ENCODE measurements around the gene OR11H6.
"Not testable (repeated sequence)": the region's sequence is repeated elsewhere in the genome, so short reads cannot be mapped to it uniquely, and the experiment has no call there.

Gene OR11H6, protein sequence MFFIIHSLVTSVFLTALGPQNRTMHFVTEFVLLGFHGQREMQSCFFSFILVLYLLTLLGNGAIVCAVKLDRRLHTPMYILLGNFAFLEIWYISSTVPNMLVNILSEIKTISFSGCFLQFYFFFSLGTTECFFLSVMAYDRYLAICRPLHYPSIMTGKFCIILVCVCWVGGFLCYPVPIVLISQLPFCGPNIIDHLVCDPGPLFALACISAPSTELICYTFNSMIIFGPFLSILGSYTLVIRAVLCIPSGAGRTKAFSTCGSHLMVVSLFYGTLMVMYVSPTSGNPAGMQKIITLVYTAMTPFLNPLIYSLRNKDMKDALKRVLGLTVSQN

GRCh38 chr14:20223410-20223809 is at the start of gene OR11H6:
OR11H6 (plus strand) TSS chr14:20223710; CDS start chr14:20223710, 0 bp downstream.
- Histone ChIP-seq H3K27ac (ENCODE audit: low read length) (no peak within 1 kb of the TSS), H3K4me3 (ENCODE audit: low read length) (no peak within 1 kb of the TSS), H3K4me1 (ENCODE audit: insufficient read depth, low read length) (no peaks in the 10 kb centered on the region), H3K27me3 (ENCODE audit: insufficient read depth, low read length) (no peaks in the 10 kb centered on the region), H3K36me3 (ENCODE audit: insufficient read depth, low read depth, low read length) (no peaks in the 10 kb centered on the region), H3K9me3 (ENCODE audit: insufficient read depth, low read depth, low read length) (peaks cover 78% of the 10 kb centered on the region), H3K9ac (ENCODE audit: low read depth, low read length) (no peak within 1 kb of the TSS)

- H3K4me1 ChIP-seq (ENCODE audit: insufficient read depth, low read length); H3K9ac ChIP-seq (ENCODE audit: low read depth, low read length); H3K27me3 ChIP-seq (ENCODE audit: insufficient read depth, low read length); H3K27ac ChIP-seq (ENCODE audit: low read length); H3K36me3 ChIP-seq (ENCODE audit: insufficient read depth, low read depth, low read length); H3K4me3 ChIP-seq (ENCODE audit: low read length): not testable (repeated sequence)
- H3K9me3 ChIP-seq (ENCODE audit: insufficient read depth, low read depth, low read length) = peaks cover 64% of the 10 kb centered on the region
These were observed 49.3 kb upstream of the OR11H6 start for GRCh38 chr14:20174205-20174604.

GRCh38 chr14:20176330-20176729 is 47.2 kb upstream of the OR11H6 start:
- Histone ChIP-seq H3K4me1 (ENCODE audit: insufficient read depth, low read length) (no peaks in the 10 kb centered on the region), H3K36me3 (ENCODE audit: insufficient read depth, low read depth, low read length) (no peaks in the 10 kb centered on the region), H3K9me3 (ENCODE audit: insufficient read depth, low read depth, low read length) (peaks cover 68% of the 10 kb centered on the region), H3K4me3 (ENCODE audit: low read length) (no peak overlapping the region), H3K27ac (ENCODE audit: low read length) (no peak overlapping the region), H3K9ac (ENCODE audit: low read depth, low read length) (no peak overlapping the region), H3K27me3 (ENCODE audit: insufficient read depth, low read length) (no peaks in the 10 kb centered on the region)

DNA sequence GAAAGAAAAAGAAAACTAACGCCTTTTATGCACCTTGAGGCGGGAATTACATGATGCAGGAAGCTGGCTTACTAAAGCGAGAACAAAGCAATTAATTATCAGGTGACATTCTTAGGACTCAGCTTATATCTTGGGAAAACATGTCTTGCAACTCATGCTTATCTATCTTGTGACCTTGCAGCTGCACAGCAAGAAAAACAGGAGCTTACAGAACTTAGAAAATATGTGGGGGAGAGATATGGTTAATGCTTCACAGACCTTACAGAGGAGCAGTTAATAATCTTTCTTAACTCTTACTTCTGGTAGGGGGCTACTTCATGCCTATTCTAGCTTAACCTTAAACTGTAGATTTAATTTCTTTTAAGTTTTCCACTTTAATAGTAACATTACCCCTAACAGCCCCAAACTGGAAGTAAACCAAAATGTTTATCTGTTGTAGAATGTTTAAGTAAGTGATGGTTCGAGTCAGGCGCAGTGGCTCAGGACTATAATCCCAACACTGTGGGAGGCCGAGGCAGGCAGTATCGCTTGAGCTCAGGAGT is 46.0 kb upstream of the OR11H6 start:
- Histone ChIP-seq H3K27ac (ENCODE audit: low read length) (no peak overlapping the region), H3K9ac (ENCODE audit: low read depth, low read length) (no peak overlapping the region), H3K27me3 (ENCODE audit: insufficient read depth, low read length) (no peaks in the 10 kb centered on the region), H3K4me3 (ENCODE audit: low read length) (no peak overlapping the region), H3K4me1 (ENCODE audit: insufficient read depth, low read length) (no peaks in the 10 kb centered on the region), H3K9me3 (ENCODE audit: insufficient read depth, low read depth, low read length) (peaks cover 75% of the 10 kb centered on the region), H3K36me3 (ENCODE audit: insufficient read depth, low read depth, low read length) (no peaks in the 10 kb centered on the region)

- Histone ChIP-seq H3K4me1 (ENCODE audit: insufficient read depth, low read length) (no peaks in the 10 kb centered on the region), H3K9ac (ENCODE audit: low read depth, low read length) (no peak overlapping the region), H3K36me3 (ENCODE audit: insufficient read depth, low read depth, low read length) (no peaks in the 10 kb centered on the region), H3K4me3 (ENCODE audit: low read length) (no peak overlapping the region), H3K9me3 (ENCODE audit: insufficient read depth, low read depth, low read length) (peaks cover 80% of the 10 kb centered on the region), H3K27me3 (ENCODE audit: insufficient read depth, low read length) (no peaks in the 10 kb centered on the region), H3K27ac (ENCODE audit: low read length) (no peak overlapping the region)
These were observed 44.3 kb upstream of the OR11H6 start for GRCh38 chr14:20179218-20179617.

- Histone ChIP-seq H3K9me3 (ENCODE audit: insufficient read depth, low read depth, low read length) (peaks cover 85% of the 10 kb centered on the region), H3K27me3 (ENCODE audit: insufficient read depth, low read length) (no peaks in the 10 kb centered on the region), H3K4me3 (ENCODE audit: low read length) (no peak overlapping the region), H3K27ac (ENCODE audit: low read length) (no peak overlapping the region), H3K9ac (ENCODE audit: low read depth, low read length) (no peak overlapping the region), H3K4me1 (ENCODE audit: insufficient read depth, low read length) (no peaks in the 10 kb centered on the region), H3K36me3 (ENCODE audit: insufficient read depth, low read depth, low read length) (no peaks in the 10 kb centered on the region)
These were observed 43.6 kb upstream of the OR11H6 start for GRCh38 chr14:20179880-20180279.

DNA sequence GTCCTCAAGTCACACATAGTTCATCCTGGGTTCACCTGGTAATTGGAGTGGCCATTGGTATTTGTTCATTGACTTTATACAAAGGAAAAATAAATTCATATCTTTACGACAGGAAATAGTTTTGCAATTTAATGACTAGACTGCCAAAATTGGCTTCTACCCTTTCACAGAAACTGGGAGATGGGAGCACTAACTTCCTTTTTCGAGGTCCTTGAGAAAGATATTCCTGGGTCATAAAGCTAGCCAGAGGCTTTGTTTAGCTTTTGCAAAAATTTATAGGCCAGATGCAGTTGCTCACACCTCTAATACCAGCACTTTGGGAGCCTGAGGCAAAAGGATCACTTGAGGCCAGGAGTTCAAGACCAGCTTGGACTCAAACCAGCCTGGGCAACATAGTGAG is 43.0 kb upstream of the OR11H6 start:
- no peak overlapping the region for H3K9ac ChIP-seq (ENCODE audit: low read depth, low read length)
- no peak overlapping the region for H3K4me3 ChIP-seq (ENCODE audit: low read length)
- H3K9me3 ChIP-seq (ENCODE audit: insufficient read depth, low read depth, low read length) = peaks cover 84% of the 10 kb centered on the region
- no peak overlapping the region for H3K27ac ChIP-seq (ENCODE audit: low read length)
- H3K27me3 ChIP-seq (ENCODE audit: insufficient read depth, low read length) = no peaks in the 10 kb centered on the region
- no peaks in the 10 kb centered on the region for H3K36me3 ChIP-seq (ENCODE audit: insufficient read depth, low read depth, low read length)
- no peaks in the 10 kb centered on the region for H3K4me1 ChIP-seq (ENCODE audit: insufficient read depth, low read length)

GRCh38 chr14:20184181-20184580 is 39.3 kb upstream of the OR11H6 start:
- H3K36me3 ChIP-seq (ENCODE audit: insufficient read depth, low read depth, low read length) = no peaks in the 10 kb centered on the region
- no peak overlapping the region for H3K27ac ChIP-seq (ENCODE audit: low read length)
- H3K4me1 ChIP-seq (ENCODE audit: insufficient read depth, low read length) = no peaks in the 10 kb centered on the region
- no peak overlapping the region for H3K4me3 ChIP-seq (ENCODE audit: low read length)
- H3K9ac ChIP-seq (ENCODE audit: low read depth, low read length) = no peak overlapping the region
- no peaks in the 10 kb centered on the region for H3K27me3 ChIP-seq (ENCODE audit: insufficient read depth, low read length)
- peaks cover 86% of the 10 kb centered on the region for H3K9me3 ChIP-seq (ENCODE audit: insufficient read depth, low read depth, low read length)

DNA sequence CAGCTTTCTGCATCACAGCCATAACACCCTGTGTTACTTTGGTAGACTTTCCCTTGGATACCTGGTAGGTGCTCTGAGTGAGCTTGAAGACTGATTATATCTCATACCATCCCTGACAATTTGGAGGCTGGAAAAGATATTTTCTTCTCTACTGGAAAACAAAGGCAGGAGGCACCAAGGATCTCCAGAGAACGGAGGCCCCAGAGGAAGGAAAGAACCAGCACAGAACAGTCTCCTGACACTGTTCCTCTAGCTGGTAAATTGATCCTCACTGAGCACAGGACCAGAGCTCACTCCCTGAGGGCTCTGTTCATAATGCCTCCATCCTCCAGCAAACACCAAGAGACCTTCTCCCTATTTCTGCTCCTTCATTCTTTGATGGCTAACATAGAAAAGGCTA is 32.9 kb upstream of the OR11H6 start, which contains the start of gene OR11G2:
TSS of gene OR11G2 (plus strand) at position 301 of the 400 bp plus-strand sequence. CDS start 6,542 bp downstream, outside the sequence.
- H3K27me3 ChIP-seq (ENCODE audit: insufficient read depth, low read length) = no peaks in the 10 kb centered on the region
- H3K9ac ChIP-seq (ENCODE audit: low read depth, low read length) = no peak within 1 kb of the TSS
- no peak within 1 kb of the TSS for H3K4me3 ChIP-seq (ENCODE audit: low read length)
- no peaks in the 10 kb centered on the region for H3K4me1 ChIP-seq (ENCODE audit: insufficient read depth, low read length)
- H3K36me3 ChIP-seq (ENCODE audit: insufficient read depth, low read depth, low read length) = no peaks in the 10 kb centered on the region
- no peak within 1 kb of the TSS for H3K27ac ChIP-seq (ENCODE audit: low read length)
- peaks cover 92% of the 10 kb centered on the region for H3K9me3 ChIP-seq (ENCODE audit: insufficient read depth, low read depth, low read length)

DNA sequence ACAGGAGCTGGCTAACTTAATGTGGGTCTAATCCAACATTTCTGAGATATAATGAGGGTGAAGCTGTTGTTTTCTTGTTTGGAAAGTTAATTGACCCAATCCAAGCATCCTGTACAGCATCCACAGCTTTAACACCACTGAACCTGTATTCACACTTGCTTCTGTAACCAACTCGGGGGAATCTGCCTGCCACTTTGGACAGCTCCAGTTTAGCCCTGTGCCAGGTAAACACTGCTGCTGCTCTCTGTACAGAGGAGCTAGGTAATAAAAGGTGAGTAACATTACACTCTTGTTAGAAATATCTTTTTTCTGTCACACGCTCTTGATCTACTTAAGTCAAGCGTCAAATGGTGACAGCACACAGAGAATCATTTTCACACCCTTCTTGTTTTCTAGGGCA is 32.1 kb upstream of the OR11H6 start:
- H3K4me3 ChIP-seq (ENCODE audit: low read length) = no peak overlapping the region
- no peak overlapping the region for H3K9ac ChIP-seq (ENCODE audit: low read depth, low read length)
- H3K27me3 ChIP-seq (ENCODE audit: insufficient read depth, low read length) = no peaks in the 10 kb centered on the region
- H3K9me3 ChIP-seq (ENCODE audit: insufficient read depth, low read depth, low read length) = peaks cover 92% of the 10 kb centered on the region
- H3K36me3 ChIP-seq (ENCODE audit: insufficient read depth, low read depth, low read length) = no peaks in the 10 kb centered on the region
- H3K4me1 ChIP-seq (ENCODE audit: insufficient read depth, low read length) = no peaks in the 10 kb centered on the region
- no peak overlapping the region for H3K27ac ChIP-seq (ENCODE audit: low read length)

- peaks cover 89% of the 10 kb centered on the region for H3K9me3 ChIP-seq (ENCODE audit: insufficient read depth, low read depth, low read length)
- H3K9ac ChIP-seq (ENCODE audit: low read depth, low read length) = no peak overlapping the region
- no peaks in the 10 kb centered on the region for H3K4me1 ChIP-seq (ENCODE audit: insufficient read depth, low read length)
- H3K36me3 ChIP-seq (ENCODE audit: insufficient read depth, low read depth, low read length) = no peaks in the 10 kb centered on the region
- no peak overlapping the region for H3K27ac ChIP-seq (ENCODE audit: low read length)
- no peaks in the 10 kb centered on the region for H3K27me3 ChIP-seq (ENCODE audit: insufficient read depth, low read length)
- no peak overlapping the region for H3K4me3 ChIP-seq (ENCODE audit: low read length)
These were observed 29.4 kb upstream of the OR11H6 start for GRCh38 chr14:20194101-20194500.

DNA sequence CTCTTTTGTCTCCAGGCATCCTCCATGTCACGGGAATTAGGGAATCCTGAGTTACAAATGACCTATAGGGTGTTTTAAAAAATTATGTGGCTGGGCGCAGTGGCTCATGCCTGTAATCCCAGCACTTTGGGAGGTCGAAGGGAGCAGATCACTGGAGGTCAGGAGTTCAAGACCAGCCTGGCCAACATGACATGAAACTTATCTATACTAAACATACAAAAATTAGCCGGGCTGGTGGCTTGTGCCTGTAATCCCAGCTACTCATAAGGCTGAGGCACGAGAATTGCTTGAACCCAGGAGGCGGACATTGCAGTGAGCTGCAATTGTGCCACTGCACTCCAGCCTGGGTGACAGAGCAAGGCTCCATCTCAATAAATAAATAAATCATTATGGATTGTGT is 28.3 kb upstream of the OR11H6 start:
- H3K27ac ChIP-seq (ENCODE audit: low read length); H3K9ac ChIP-seq (ENCODE audit: low read depth, low read length); H3K4me1 ChIP-seq (ENCODE audit: insufficient read depth, low read length); H3K27me3 ChIP-seq (ENCODE audit: insufficient read depth, low read length); H3K4me3 ChIP-seq (ENCODE audit: low read length); H3K36me3 ChIP-seq (ENCODE audit: insufficient read depth, low read depth, low read length): not testable (repeated sequence)
- H3K9me3 ChIP-seq (ENCODE audit: insufficient read depth, low read depth, low read length) = peaks cover 92% of the 10 kb centered on the region

Data from iPS-20b (cell line).